PFSK-1 (cell line): Measurements from ENCODE around the gene CD99.

Experiments
- FOXP2 ChIP-seq: optimal IDR thresholded peaks from 2 replicates; pipeline ENCODE3; 2011; ENCODE audit warnings: borderline replicate concordance, control low read depth, inconsistent platforms; ENCODE audit not compliant: insufficient read depth; ENCODE audit errors: extremely low read length, extremely low read depth
- POLR2AphosphoS5 ChIP-seq: IDR thresholded peaks from 2 replicates; pipeline ENCODE4 v1.6.1; 2012; ENCODE audit warnings: low read depth, mild to moderate bottlenecking, control low read depth, low read length, moderate library complexity
- SIN3A ChIP-seq: IDR thresholded peaks from 2 replicates; pipeline ENCODE4 v1.6.1; 2012; ENCODE audit warnings: mild to moderate bottlenecking, low read length, moderate library complexity, borderline replicate concordance; ENCODE audit not compliant: insufficient read depth
- TAF1 ChIP-seq: IDR thresholded peaks from 2 replicates; pipeline ENCODE4 v1.6.1; 2012; ENCODE audit warnings: low read length, control low read depth, borderline replicate concordance; ENCODE audit not compliant: insufficient read depth
- TF ChIP-seq, protein P1 (sequence below), 2 experiments: IDR thresholded peaks; 2 replicates each; pipeline versions ENCODE4 v1.6.1 to v1.8.0; 2011 to 2012; ENCODE audit warnings: low read depth in 2 of 2, low read length in 2 of 2, control low read depth in 1 of 2, inconsistent platforms in 1 of 2, mild to moderate bottlenecking in 1 of 2, moderate library complexity in 1 of 2; ENCODE audit not compliant: insufficient read depth in 1 of 2

CD99 gene

GRCh38 chrX:2664502-2664901 lies 26.6 kb upstream of the CD99 start:
- TF ChIP-seq SIN3A (no peak), TAF1 (no peak), FOXP2 (no peak), POLR2AphosphoS5 (no peak)
- TF ChIP-seq, protein P1, sequence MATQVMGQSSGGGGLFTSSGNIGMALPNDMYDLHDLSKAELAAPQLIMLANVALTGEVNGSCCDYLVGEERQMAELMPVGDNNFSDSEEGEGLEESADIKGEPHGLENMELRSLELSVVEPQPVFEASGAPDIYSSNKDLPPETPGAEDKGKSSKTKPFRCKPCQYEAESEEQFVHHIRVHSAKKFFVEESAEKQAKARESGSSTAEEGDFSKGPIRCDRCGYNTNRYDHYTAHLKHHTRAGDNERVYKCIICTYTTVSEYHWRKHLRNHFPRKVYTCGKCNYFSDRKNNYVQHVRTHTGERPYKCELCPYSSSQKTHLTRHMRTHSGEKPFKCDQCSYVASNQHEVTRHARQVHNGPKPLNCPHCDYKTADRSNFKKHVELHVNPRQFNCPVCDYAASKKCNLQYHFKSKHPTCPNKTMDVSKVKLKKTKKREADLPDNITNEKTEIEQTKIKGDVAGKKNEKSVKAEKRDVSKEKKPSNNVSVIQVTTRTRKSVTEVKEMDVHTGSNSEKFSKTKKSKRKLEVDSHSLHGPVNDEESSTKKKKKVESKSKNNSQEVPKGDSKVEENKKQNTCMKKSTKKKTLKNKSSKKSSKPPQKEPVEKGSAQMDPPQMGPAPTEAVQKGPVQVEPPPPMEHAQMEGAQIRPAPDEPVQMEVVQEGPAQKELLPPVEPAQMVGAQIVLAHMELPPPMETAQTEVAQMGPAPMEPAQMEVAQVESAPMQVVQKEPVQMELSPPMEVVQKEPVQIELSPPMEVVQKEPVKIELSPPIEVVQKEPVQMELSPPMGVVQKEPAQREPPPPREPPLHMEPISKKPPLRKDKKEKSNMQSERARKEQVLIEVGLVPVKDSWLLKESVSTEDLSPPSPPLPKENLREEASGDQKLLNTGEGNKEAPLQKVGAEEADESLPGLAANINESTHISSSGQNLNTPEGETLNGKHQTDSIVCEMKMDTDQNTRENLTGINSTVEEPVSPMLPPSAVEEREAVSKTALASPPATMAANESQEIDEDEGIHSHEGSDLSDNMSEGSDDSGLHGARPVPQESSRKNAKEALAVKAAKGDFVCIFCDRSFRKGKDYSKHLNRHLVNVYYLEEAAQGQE (IDR thresholded peaks at IDR 0.05; ENCODE audit: insufficient read depth in 1 of 2, low read depth in 2 of 2, low read length in 2 of 2) = no peak

DNA sequence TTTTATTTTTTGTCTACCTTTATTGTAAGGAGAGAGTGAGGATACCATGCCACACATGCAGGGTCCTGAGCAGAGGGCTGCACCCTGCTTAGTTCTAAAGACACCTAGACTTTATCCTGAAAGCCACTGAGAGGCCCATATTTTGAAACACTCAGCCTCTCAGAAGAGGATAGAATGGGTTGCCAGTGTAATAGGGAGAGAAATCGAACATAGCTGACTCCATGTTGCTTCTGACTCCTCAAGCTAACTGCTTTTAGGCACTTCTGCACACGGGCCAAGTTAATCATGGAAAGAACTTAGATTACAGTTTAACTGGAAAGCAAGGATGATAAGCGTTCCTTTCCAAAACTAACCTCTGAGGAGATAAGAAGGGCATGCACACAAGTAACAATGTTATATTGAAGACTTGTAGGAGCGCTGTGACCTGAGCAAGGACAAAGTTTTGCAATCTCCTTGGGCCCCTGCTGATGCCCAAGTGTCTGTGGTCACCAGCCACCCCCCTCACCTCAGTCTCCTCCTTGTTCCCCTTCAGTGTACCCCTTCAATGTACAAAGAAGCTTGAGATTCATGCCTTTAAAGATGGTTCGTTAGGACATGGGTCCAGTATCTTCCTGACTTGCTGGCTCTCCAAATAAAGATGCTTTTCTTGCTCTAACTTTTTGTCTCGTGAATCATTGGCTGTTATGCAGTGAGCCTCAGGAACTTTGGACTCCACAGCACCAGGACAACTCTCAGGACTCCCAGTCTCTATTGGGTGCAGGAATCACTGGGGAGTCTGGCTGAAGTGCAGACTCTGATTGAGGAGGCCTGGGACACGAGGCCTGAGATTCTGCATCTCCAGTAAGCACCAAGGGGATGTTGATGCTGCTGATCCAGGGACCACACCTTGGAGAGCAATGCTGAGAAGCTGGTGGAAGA lies 25.4 kb upstream of the CD99 start:
- TF ChIP-seq FOXP2 (no peak), SIN3A (no peak), POLR2AphosphoS5 (no peak), TAF1 (no peak)
- TF ChIP-seq, protein P1 (IDR thresholded peaks at IDR 0.05; ENCODE audit: insufficient read depth in 1 of 2, low read depth in 2 of 2, low read length in 2 of 2) = no peak

- TF ChIP-seq FOXP2 (no peak), TAF1 (no peak), POLR2AphosphoS5 (no peak), SIN3A (no peak)
- TF ChIP-seq, protein P1 (IDR thresholded peaks at IDR 0.05; ENCODE audit: insufficient read depth in 1 of 2, low read depth in 2 of 2, low read length in 2 of 2) = no peak
Observed at GRCh38 chrX:2666491-2666890, 24.6 kb upstream of the CD99 start.

DNA sequence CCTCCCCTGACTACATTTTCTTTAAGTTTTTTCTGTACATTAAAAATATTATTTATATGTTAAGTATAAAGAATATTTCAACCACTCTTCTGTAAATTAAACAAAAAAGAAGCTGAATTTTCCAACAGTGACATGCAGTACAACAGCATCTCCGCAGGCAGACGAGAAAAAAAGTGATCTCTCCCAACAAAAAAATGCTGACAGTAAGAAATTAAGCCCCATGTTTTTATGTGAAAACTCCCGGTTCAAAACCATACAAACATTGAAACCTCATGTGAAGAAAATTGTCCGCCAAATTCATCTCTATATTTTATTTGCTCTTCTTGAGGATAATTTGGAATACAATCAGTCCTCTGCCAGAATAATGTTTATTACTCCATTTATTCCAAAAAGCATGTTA lies 20.1 kb upstream of the CD99 start:
- no peak for TF ChIP-seq TAF1
- no peak for TF ChIP-seq SIN3A
- TF ChIP-seq POLR2AphosphoS5 = no peak
- TF ChIP-seq FOXP2 = no peak
- TF ChIP-seq, protein P1 (IDR thresholded peaks at IDR 0.05; ENCODE audit: insufficient read depth in 1 of 2, low read depth in 2 of 2, low read length in 2 of 2) = no peak
